Measurements from ENCODE around the gene AKIRIN1. TPM values are rescaled to one million over a fixed set of nuclear protein-coding genes. Genes with fewer than 3 reads are reported as not detected.

AKIRIN1 gene
- total and polyA plus RNA-seq, 4 donors: 14.6 to 42.8 (median 31.7) TPM

- no peak for TF ChIP-seq CTCF (IDR thresholded peaks at IDR 0.05; ENCODE audit: control extremely low read depth, extremely low read depth)
- H3K36me3 ChIP-seq (ENCODE audit: control insufficient read depth in 4 of 4, insufficient read depth in 4 of 4, low read length in 4 of 4): peaks cover 0 to 14% (median 5%) of the 10 kb centered on the region in 4 donors
- H3K4me1 ChIP-seq (ENCODE audit: control insufficient read depth in 5 of 5, insufficient read depth in 5 of 5, low read length in 5 of 5): no peaks in the 10 kb centered on the region
- peak overlapping the region; percentile 67 to 89 for H3K27ac ChIP-seq (ENCODE audit: low read depth in 1 of 2, low read length in 1 of 2)
- H3K9me3 ChIP-seq (ENCODE audit: control insufficient read depth in 4 of 4, insufficient read depth in 3 of 4, low read length in 3 of 4): peaks cover 0 to 2% (median 0%) of the 10 kb centered on the region in 4 donors
- ATAC-seq (ENCODE audit: insufficient read depth, low FRiP score) (no peak), DNase-seq (no peak)
- H3K9ac ChIP-seq (ENCODE audit: insufficient read depth in 1 of 2, low read length in 2 of 2): no peak overlapping the region
- H3K4me3 ChIP-seq: no peak overlapping the region
- H3K27me3 ChIP-seq (ENCODE audit: control insufficient read depth in 3 of 3, insufficient read depth in 3 of 3, low read length in 2 of 3): no peaks in the 10 kb centered on the region
- WGBS, 2 donors: 80 to 92% methylated on average over 6 of the region's 6 CpGs
Measured at GRCh38 chr1:39046613-39047210, 55.6 kb downstream of the AKIRIN1 start.

- peaks cover 0 to 2% (median 0%) of the 10 kb centered on the region in 4 donors for H3K9me3 ChIP-seq (ENCODE audit: control insufficient read depth in 4 of 4, insufficient read depth in 3 of 4, low read length in 3 of 4)
- H3K27me3 ChIP-seq (ENCODE audit: control insufficient read depth in 3 of 3, insufficient read depth in 3 of 3, low read length in 2 of 3): no peaks in the 10 kb centered on the region
- TF ChIP-seq CTCF (IDR thresholded peaks at IDR 0.05; ENCODE audit: control extremely low read depth, extremely low read depth): no peak
- no peak overlapping the region for H3K4me3 ChIP-seq
- H3K27ac ChIP-seq (ENCODE audit: low read depth in 1 of 2, low read length in 1 of 2): peak overlapping the region; percentile 67 to 89
- H3K9ac ChIP-seq (ENCODE audit: insufficient read depth in 1 of 2, low read length in 2 of 2): no peak overlapping the region
- ATAC-seq (ENCODE audit: insufficient read depth, low FRiP score): peak; percentile 64
- 65 to 71% methylated on average over 12 of the region's 12 CpGs for WGBS, 2 donors
- peaks cover 0 to 12% (median 4%) of the 10 kb centered on the region in 4 donors for H3K36me3 ChIP-seq (ENCODE audit: control insufficient read depth in 4 of 4, insufficient read depth in 4 of 4, low read length in 4 of 4)
- DNase-seq: no peak
- H3K4me1 ChIP-seq (ENCODE audit: control insufficient read depth in 5 of 5, insufficient read depth in 5 of 5, low read length in 5 of 5): no peaks in the 10 kb centered on the region
Measured at GRCh38 chr1:39047374-39048229, 56.5 kb downstream of the AKIRIN1 start.

- no peak for ATAC-seq (ENCODE audit: insufficient read depth, low FRiP score)
- TF ChIP-seq CTCF (IDR thresholded peaks at IDR 0.05; ENCODE audit: control extremely low read depth, extremely low read depth): no peak
- no peaks in the 10 kb centered on the region for H3K27me3 ChIP-seq (ENCODE audit: control insufficient read depth in 3 of 3, insufficient read depth in 3 of 3, low read length in 2 of 3)
- 84 to 89% methylated on average over 7 of the region's 7 CpGs for WGBS, 2 donors
- H3K9ac ChIP-seq (ENCODE audit: insufficient read depth in 1 of 2, low read length in 2 of 2): no peak overlapping the region
- DNase-seq: no peak
- no peaks in the 10 kb centered on the region for H3K4me1 ChIP-seq (ENCODE audit: control insufficient read depth in 5 of 5, insufficient read depth in 5 of 5, low read length in 5 of 5)
- peak overlapping the region in 1 of 2 donors; percentile 89 for H3K27ac ChIP-seq (ENCODE audit: low read depth in 1 of 2, low read length in 1 of 2)
- no peak overlapping the region for H3K4me3 ChIP-seq
- peaks cover 0 to 2% (median 0%) of the 10 kb centered on the region in 4 donors for H3K9me3 ChIP-seq (ENCODE audit: control insufficient read depth in 4 of 4, insufficient read depth in 3 of 4, low read length in 3 of 4)
- peaks cover 0 to 10% (median 3%) of the 10 kb centered on the region in 4 donors for H3K36me3 ChIP-seq (ENCODE audit: control insufficient read depth in 4 of 4, insufficient read depth in 4 of 4, low read length in 4 of 4)
Measured at GRCh38 chr1:39048745-39049370, 57.8 kb downstream of the AKIRIN1 start.

Data from lung (tissue), 12 donors.